WTC11 (cell line): ENCODE data around the gene NRXN3.

ENCODE experiments used
- FOXJ3 ChIP-seq: sonication (generic); formaldehyde crosslinking; IDR thresholded peaks from 2 replicates; pipeline ENCODE4 v1.9.0; 2021; ENCODE audit warnings: missing genetic modification reagents, mild to moderate bottlenecking, borderline replicate concordance
- KAT7 ChIP-seq: sonication (generic); formaldehyde crosslinking; IDR thresholded peaks from 2 replicates; pipeline ENCODE4 v1.8.1; 2023; ENCODE audit warnings: missing genetic modification reagents, mild to moderate bottlenecking, borderline replicate concordance
- TEAD4 ChIP-seq: sonication (generic); formaldehyde crosslinking; IDR thresholded peaks from 2 replicates; pipeline ENCODE4 v1.8.0; 2022; ENCODE audit warnings: mild to moderate bottlenecking, missing genetic modification reagents
- TF ChIP-seq, protein P1 (sequence below): fragments of 200-600 bp; IDR thresholded peaks from 2 replicates; pipeline ENCODE4 v1.8.0; 2022; ENCODE audit warnings: antibody characterized with exemption
- TF ChIP-seq, protein P2 (sequence below): sonication (generic); formaldehyde crosslinking; IDR thresholded peaks from 2 replicates; pipeline ENCODE4 v1.8.1; 2023; ENCODE audit warnings: mild to moderate bottlenecking, missing genetic modification reagents, moderate library complexity
- TF ChIP-seq, protein P3 (sequence below): sonication (generic); formaldehyde crosslinking; IDR thresholded peaks from 2 replicates; pipeline ENCODE4 v1.8.0; 2022; ENCODE audit warnings: mild to moderate bottlenecking, missing genetic modification reagents
- TF ChIP-seq, protein P4 (sequence below): sonication (generic); formaldehyde crosslinking; conservative IDR thresholded peaks from 2 replicates; pipeline ENCODE4 v1.8.1; 2022; ENCODE audit warnings: mild to moderate bottlenecking, missing genetic modification reagents
- TF ChIP-seq, protein P5 (sequence below): sonication (generic); formaldehyde crosslinking; IDR thresholded peaks from 2 replicates; pipeline ENCODE4 v1.8.1; 2023; ENCODE audit warnings: mild to moderate bottlenecking, missing genetic modification reagents, moderate library complexity
- TF ChIP-seq, protein P6 (sequence below): sonication (generic); formaldehyde crosslinking; IDR thresholded peaks from 2 replicates; pipeline ENCODE4 v1.8.0; 2022; ENCODE audit warnings: mild to moderate bottlenecking, missing genetic modification reagents

DNA sequence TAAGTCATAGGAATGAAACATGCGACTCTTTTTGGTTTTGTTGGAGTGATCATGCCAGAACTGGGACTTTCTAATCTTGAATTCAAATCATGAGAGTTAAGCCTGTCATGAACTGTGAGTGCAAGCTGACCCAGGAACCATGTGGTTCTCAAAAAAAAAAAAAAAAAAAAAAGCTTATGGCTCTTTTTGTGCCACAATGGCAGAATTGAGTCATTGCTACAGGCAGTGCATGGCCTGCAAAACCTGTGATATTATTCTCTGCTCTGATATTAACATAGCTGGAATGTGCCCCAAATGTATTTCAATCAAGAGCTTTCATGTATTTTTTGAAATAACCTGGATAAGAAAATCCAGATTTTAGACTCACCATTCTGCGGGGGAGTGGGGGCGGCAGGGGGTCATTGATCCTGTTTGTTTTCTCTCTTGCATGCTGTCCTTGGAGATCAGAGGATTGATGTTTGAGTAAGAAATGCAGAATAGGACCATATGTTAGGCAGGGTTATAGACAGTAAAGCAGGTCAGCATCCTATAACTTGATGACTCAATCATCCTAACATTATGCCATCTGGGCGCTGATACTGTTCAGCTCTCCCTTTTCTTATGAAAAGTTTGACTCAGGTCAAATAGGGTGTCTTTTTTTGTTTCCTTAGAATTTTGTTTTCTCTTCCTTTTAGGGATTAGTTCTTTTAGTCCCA lies 1243.7 kb downstream of the NRXN3 start:
- TF ChIP-seq, protein P1, sequence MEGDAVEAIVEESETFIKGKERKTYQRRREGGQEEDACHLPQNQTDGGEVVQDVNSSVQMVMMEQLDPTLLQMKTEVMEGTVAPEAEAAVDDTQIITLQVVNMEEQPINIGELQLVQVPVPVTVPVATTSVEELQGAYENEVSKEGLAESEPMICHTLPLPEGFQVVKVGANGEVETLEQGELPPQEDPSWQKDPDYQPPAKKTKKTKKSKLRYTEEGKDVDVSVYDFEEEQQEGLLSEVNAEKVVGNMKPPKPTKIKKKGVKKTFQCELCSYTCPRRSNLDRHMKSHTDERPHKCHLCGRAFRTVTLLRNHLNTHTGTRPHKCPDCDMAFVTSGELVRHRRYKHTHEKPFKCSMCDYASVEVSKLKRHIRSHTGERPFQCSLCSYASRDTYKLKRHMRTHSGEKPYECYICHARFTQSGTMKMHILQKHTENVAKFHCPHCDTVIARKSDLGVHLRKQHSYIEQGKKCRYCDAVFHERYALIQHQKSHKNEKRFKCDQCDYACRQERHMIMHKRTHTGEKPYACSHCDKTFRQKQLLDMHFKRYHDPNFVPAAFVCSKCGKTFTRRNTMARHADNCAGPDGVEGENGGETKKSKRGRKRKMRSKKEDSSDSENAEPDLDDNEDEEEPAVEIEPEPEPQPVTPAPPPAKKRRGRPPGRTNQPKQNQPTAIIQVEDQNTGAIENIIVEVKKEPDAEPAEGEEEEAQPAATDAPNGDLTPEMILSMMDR: no peak
- TF ChIP-seq, protein P2, sequence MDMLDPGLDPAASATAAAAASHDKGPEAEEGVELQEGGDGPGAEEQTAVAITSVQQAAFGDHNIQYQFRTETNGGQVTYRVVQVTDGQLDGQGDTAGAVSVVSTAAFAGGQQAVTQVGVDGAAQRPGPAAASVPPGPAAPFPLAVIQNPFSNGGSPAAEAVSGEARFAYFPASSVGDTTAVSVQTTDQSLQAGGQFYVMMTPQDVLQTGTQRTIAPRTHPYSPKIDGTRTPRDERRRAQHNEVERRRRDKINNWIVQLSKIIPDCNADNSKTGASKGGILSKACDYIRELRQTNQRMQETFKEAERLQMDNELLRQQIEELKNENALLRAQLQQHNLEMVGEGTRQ (CRISPR knock-in tag): no peak
- TF ChIP-seq, protein P3, sequence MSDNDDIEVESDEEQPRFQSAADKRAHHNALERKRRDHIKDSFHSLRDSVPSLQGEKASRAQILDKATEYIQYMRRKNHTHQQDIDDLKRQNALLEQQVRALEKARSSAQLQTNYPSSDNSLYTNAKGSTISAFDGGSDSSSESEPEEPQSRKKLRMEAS (CRISPR knock-in tag): no peak
- TF ChIP-seq, protein P4, sequence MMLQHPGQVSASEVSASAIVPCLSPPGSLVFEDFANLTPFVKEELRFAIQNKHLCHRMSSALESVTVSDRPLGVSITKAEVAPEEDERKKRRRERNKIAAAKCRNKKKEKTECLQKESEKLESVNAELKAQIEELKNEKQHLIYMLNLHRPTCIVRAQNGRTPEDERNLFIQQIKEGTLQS (CRISPR knock-in tag): no peak
- TF ChIP-seq, protein P5, sequence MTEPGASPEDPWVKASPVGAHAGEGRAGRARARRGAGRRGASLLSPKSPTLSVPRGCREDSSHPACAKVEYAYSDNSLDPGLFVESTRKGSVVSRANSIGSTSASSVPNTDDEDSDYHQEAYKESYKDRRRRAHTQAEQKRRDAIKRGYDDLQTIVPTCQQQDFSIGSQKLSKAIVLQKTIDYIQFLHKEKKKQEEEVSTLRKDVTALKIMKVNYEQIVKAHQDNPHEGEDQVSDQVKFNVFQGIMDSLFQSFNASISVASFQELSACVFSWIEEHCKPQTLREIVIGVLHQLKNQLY (CRISPR knock-in tag): no peak
- no peak for TF ChIP-seq TEAD4 (CRISPR knock-in tag)
- no peak for TF ChIP-seq FOXJ3
- TF ChIP-seq KAT7: no peak
- TF ChIP-seq, protein P6, sequence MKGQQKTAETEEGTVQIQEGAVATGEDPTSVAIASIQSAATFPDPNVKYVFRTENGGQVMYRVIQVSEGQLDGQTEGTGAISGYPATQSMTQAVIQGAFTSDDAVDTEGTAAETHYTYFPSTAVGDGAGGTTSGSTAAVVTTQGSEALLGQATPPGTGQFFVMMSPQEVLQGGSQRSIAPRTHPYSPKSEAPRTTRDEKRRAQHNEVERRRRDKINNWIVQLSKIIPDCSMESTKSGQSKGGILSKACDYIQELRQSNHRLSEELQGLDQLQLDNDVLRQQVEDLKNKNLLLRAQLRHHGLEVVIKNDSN: no peak
